Measurements from ENCODE around the gene HSD3B7.
"Not testable (repeated sequence)": the region's sequence is repeated elsewhere in the genome, so short reads cannot be mapped to it uniquely, and the experiment has no call there.

Gene HSD3B7

DNA sequence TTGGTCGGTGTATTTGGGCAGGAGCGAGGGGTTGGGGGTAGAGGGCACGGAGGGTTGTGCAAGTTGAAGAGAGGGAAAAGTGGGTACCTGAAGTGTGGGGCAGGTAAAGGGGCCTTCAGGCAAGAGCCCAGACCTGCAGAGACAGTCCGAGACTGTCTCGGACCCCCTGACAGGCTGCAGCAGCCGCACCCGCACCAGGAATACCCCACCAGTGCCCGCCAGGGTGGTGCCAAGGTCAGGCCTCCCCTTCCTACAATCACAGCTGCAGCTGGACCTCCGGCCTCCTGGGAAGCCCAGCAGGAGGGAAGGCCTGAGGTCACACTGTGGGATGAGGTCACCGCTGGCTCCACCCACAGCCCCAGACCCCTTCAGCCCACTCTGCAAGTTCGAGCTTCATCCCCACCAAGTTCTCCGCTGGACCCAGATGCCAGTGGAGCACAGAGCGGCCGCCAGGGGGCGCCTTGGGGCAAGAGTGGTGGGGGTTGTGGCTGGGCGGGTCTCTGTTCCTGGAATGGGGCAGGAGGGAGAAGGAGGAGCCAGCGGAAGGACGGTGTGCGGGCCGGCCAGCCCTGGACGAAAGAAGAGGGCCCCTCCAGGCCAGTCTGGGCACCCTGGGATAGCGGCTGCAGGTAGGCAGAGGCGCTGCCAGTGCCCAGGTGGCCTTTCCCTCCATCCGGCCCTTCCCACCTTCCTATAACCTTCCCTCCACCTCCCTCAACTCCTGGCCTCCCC, at the start of gene HSD3B7:
HSD3B7 (plus strand) TSS at position 539 of the 732 bp plus-strand sequence. CDS start 452 bp downstream, outside the sequence.
- peak within 1 kb of the TSS; percentile 20 for H3K4me3 ChIP-seq (ENCODE audit: low read depth, low read length)

DNA sequence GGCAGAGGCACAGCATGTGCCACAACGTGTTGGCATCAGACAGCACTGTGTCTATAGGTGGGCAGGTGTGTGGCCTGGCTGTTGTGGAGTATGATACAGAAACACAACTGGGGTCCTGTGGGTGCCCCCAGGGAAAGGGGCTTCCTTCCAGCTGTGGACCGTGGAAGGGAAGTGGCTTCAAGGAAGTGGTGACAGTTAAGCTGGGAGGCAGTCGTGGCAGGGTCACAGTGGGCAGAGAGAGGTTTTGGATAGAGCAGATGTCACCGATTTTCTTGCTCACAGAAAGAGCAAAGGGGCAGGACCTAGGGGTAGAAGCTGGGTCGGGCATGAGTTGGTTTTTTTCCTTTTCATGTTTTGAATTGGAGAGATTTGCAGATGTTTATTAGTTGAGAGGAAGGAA, 47.3 kb upstream of the HSD3B7 start:
- H3K4me3 ChIP-seq (ENCODE audit: low read depth, low read length) = no peak overlapping the region

DNA sequence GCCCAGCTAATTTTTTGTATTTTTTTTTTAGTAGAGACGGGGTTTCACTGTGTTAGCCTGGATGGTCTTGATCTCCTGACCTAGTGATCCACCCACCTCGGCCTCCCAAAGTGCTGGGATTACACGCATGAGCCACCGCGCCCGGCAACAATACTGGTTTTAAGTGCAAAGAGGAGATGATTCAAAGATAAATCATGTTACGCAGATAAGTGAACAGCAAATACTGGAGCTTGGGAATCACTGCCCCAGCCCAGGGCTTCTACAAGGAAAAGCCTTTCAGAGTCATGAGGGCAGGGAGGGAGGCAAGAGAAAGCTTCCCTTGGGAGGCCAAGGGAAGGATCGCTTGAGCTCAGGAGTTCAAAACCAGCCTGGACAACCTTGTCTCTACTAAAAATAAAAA, 45.4 kb upstream of the HSD3B7 start:
- not testable (repeated sequence) for H3K4me3 ChIP-seq (ENCODE audit: low read depth, low read length)

DNA sequence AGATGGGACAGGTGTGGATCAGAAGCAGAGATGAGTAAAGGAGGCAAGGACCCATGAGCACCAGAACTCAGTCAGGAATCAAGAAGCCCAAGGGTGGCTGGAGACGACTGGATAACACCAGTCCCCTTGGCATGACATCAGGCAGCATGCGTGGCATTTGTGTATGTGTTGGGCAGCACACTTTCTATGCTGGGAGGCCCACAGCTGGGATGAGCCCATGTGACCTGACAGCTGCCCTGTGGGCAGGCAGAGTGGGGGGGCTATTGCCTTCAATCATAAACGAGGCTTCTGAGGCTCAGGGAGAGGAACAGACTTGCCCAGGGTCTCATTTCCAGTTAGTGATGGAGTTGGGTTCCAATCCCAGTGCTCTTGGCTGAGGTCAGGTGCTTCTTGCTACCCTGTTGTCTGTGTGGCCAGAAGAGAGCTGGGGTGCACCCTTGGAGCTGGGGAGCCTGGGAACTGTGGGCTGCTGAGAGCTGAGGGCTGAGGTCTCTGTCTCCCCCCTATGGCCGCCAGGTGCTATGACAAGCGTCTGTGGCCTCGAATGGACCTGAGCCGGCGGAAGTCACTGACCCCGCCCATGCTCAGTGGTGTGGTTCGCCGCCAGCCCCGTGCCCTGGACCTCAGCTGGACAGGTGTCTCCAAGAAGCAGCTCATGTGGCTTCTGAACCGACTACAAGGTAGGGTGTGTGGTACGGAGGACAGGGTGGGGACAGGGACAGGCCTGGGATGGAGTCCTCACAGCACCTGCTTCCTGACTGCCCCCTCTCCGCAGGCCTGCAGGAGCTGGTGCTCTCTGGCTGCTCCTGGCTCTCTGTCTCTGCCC, 43.2 kb upstream of the HSD3B7 start:
- H3K4me3 ChIP-seq (ENCODE audit: low read depth, low read length) = no peak overlapping the region

- no peak overlapping the region for H3K4me3 ChIP-seq (ENCODE audit: low read depth, low read length)
These were observed 42.6 kb upstream of the HSD3B7 start for GRCh38 chr16:30942426-30942806.

DNA sequence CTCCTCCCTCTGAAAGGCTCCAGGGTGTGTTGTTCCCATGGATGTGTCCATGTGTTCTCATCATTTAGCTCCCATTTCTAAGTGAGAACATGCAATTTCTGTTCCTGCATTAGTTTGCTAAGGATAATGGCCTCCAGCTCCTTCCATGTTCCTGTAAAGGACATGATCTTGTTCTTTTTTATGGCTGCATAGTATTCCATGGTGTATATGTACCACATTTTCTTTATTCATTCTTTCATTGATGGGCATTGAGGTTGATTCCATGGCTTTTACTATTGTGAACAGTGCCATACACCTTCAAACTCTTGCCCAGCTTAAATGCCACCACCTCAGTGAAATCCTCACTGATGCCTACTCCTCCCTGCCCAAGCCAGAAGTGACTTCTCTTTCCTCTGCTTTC, 40.7 kb upstream of the HSD3B7 start:
- H3K4me3 ChIP-seq (ENCODE audit: low read depth, low read length) = no peak overlapping the region

DNA sequence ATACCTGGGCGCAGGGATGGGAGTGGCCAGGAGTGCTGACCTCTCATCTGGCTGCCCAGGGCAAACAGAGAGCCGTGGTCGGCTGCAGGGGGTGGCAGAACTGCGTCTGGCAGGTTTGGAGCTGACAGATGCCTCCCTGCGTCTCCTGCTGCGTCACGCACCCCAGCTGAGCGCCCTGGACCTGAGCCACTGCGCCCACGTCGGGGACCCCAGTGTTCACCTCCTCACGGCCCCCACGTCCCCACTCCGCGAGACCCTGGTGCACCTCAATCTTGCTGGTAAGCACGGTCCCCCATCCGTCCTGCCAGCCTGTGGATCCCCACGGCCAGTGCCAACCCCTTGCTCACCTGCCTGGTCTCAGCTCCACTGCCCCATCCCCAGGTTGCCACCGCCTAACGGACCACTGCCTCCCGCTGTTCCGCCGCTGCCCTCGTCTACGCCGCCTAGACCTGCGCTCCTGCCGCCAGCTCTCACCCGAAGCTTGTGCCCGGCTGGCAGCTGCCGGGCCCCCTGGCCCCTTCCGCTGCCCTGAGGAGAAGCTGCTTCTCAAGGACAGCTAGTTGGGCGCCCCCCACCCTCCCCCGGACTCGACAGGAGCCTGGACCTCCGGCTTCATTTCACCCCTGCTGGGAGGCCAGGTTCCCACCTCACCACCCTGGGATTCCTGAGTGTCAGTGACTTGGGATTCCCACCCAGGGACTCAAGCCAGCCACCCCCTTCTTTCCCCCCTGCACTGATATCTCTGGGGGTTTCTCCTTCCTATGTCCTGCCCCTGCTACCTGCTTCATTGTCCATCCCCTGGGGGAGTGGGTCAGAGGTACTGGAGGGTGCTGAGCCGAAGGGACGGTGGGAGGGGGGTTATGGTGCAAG, 38.1 kb upstream of the HSD3B7 start:
- no peak overlapping the region for H3K4me3 ChIP-seq (ENCODE audit: low read depth, low read length)

GRCh38 chr16:30947541-30947858, 37.5 kb upstream of the HSD3B7 start:
- H3K4me3 ChIP-seq (ENCODE audit: low read depth, low read length) = peak overlapping the region; percentile 36

- peak overlapping the region; percentile 36 for H3K4me3 ChIP-seq (ENCODE audit: low read depth, low read length)
These were observed 36.9 kb upstream of the HSD3B7 start for GRCh38 chr16:30947859-30948666.

- H3K4me3 ChIP-seq (ENCODE audit: low read depth, low read length) = peak within 1 kb of the TSS; percentile 58
These were observed 36.0 kb upstream of the HSD3B7 start, which contains the start of gene ORAI3 for GRCh38 chr16:30948667-30949649. TSS of gene ORAI3 (plus strand) at chr16:30949068. CDS start at chr16:30949290, 222 bp downstream.

GRCh38 chr16:30949650-30950515, 35.1 kb upstream of the HSD3B7 start:
- peak overlapping the region; percentile 43 for H3K4me3 ChIP-seq (ENCODE audit: low read depth, low read length)

DNA sequence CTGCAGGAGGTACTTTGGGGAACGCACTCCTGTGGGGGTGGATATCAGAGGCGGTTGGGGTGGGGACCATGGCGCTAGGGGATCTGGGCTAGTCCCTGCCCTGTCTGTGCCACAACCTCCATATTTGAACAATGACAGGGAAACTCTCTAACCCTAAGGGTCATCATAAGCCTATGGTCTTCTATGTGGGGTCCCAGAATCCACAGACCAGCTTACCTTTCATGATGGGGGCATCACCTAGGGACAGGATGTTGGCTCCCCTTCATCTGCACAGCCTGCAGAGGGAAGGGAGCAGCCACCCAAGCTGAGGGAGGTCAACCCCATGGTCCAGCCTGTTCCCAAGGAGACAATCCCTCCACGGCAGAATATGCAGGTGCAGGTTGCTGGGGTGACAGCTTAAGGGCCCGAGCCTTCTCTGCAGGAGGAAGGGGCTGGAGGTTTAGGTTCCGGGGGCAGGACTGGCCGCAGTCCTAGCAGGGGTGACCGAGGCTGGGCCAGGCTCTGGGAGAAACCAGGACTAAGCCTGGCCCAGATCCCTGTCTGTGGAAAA, 34.4 kb upstream of the HSD3B7 start:
- H3K4me3 ChIP-seq (ENCODE audit: low read depth, low read length) = no peak overlapping the region

DNA sequence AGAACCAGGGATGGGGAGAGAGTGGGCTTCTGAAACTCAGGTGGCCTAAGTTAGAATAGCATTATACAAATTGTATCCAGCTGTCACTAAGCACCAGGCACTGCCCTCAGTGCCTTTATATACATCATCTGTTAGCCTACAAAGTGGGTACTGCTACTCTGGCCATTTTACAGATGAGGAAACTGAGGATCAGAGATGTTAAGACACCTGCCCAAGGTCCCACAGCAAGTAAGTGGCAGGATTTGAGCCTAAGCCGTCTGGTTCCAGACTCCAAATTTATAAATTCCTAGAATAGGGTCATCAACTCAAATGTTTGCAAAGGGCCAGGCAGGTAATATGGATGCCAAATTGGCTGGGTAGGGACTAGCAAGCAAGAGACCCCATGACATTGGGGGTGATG, 33.8 kb upstream of the HSD3B7 start:
- no peak overlapping the region for H3K4me3 ChIP-seq (ENCODE audit: low read depth, low read length)

GRCh38 chr16:30951750-30952149, 33.3 kb upstream of the HSD3B7 start:
- no peak overlapping the region for H3K4me3 ChIP-seq (ENCODE audit: low read depth, low read length)

DNA sequence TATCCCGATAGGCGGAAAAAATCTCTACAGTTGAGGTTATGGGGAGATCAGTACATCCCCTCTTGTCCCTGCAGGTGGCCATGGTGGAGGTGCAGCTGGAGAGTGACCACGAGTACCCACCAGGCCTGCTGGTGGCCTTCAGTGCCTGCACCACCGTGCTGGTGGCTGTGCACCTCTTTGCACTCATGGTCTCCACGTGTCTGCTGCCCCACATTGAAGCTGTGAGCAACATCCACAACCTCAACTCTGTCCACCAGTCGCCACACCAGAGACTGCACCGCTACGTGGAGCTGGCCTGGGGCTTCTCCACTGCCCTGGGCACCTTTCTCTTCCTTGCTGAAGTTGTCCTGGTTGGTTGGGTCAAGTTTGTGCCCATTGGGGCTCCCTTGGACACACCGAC, 31.9 kb upstream of the HSD3B7 start:
- H3K4me3 ChIP-seq (ENCODE audit: low read depth, low read length) = no peak overlapping the region

DNA sequence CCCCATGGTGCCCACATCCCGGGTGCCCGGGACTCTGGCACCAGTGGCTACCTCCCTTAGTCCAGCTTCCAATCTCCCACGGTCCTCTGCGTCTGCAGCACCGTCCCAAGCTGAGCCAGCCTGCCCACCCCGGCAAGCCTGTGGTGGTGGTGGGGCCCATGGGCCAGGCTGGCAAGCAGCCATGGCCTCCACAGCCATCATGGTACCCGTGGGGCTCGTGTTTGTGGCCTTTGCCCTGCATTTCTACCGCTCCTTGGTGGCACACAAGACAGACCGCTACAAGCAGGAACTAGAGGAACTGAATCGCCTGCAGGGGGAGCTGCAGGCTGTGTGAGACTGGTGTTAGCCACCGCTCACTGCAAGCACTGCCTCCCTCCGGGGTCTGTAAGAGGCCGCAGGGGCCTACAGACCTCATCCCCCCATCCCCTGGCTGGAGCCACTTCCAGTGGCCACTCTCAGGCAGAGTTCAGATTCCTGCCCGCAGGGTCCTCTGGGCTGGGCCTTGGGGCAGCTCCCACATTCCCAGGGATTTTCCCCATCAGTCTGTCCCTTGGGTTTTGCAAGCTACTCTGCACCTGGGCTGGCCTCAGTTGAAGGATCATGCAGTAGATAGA, 31.4 kb upstream of the HSD3B7 start:
- no peak overlapping the region for H3K4me3 ChIP-seq (ENCODE audit: low read depth, low read length)

GRCh38 chr16:30954993-30955392, 30.0 kb upstream of the HSD3B7 start:
- no peak overlapping the region for H3K4me3 ChIP-seq (ENCODE audit: low read depth, low read length)

Measured in iPS-11a (cell line).